OCI-LY3 (cell line): ENCODE data around the gene KRT23.

ENCODE experiments used
- EZH2phosphoT487 ChIP-seq: fragments of 200-600 bp; shearing (Covaris generic); IDR thresholded peaks from 2 replicates; pipeline ENCODE4 v1.6.1; 2018; ENCODE audit warnings: antibody characterized with exemption, mixed run types, low read depth
- TF ChIP-seq, protein P1 (sequence below): fragments of 200-600, 300-600 bp; sonication (generic); IDR thresholded peaks from 2 replicates; pipeline ENCODE4 v1.5.1; 2014; ENCODE audit warnings: antibody characterized with exemption, low read length, low read depth

DNA sequence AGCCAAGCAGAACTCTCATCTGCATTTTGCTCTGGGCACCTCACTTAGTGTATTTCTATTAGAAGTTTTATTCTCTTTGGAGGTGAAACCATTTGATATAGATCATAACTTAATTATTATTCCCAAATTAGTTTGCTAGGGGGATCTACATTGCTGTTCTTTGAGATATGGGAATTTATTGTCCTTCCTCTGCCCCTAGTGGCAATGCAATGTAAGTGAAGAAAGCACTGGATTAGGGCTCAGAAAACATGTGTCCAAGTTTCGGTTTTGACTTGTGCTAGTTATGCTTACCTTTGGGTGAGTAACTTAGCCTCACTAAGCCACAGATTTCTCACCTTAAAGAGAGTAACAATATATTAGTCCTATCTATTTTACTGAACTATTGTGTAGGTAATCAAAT lies 26.4 kb upstream of the KRT23 start:
- TF ChIP-seq, protein P1, sequence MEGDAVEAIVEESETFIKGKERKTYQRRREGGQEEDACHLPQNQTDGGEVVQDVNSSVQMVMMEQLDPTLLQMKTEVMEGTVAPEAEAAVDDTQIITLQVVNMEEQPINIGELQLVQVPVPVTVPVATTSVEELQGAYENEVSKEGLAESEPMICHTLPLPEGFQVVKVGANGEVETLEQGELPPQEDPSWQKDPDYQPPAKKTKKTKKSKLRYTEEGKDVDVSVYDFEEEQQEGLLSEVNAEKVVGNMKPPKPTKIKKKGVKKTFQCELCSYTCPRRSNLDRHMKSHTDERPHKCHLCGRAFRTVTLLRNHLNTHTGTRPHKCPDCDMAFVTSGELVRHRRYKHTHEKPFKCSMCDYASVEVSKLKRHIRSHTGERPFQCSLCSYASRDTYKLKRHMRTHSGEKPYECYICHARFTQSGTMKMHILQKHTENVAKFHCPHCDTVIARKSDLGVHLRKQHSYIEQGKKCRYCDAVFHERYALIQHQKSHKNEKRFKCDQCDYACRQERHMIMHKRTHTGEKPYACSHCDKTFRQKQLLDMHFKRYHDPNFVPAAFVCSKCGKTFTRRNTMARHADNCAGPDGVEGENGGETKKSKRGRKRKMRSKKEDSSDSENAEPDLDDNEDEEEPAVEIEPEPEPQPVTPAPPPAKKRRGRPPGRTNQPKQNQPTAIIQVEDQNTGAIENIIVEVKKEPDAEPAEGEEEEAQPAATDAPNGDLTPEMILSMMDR, result peak; percentile 59
- TF ChIP-seq EZH2phosphoT487, result no peak
